ENCODE data around the gene HSD3B7.

DNA sequence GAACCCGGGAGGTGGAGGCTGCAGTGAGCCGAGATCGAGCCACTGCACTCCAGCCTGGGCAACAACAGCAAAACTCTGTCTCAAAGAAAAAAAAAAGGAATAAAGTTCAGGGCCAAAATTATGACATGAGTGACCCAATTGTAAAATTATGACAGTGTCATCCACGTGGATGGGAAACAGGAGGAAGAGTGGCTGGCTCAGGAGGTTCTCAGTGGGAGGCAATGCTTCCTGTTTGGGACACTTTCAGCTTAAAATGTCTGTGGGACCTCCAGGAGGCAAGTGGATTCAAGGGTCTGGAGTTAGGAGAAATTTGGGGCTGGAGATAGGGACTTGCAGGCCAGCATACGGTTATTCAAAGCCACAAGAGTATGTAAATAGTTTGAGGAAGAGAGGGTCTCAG is 40.3 kb downstream of the HSD3B7 start:
- TF ChIP-seq ZNF24 (IDR thresholded peaks at IDR 0.05), result no peak
- TF ChIP-seq CREB1 (IDR thresholded peaks at IDR 0.05; ENCODE audit: low read depth), result no peak
- TF ChIP-seq, protein P1, sequence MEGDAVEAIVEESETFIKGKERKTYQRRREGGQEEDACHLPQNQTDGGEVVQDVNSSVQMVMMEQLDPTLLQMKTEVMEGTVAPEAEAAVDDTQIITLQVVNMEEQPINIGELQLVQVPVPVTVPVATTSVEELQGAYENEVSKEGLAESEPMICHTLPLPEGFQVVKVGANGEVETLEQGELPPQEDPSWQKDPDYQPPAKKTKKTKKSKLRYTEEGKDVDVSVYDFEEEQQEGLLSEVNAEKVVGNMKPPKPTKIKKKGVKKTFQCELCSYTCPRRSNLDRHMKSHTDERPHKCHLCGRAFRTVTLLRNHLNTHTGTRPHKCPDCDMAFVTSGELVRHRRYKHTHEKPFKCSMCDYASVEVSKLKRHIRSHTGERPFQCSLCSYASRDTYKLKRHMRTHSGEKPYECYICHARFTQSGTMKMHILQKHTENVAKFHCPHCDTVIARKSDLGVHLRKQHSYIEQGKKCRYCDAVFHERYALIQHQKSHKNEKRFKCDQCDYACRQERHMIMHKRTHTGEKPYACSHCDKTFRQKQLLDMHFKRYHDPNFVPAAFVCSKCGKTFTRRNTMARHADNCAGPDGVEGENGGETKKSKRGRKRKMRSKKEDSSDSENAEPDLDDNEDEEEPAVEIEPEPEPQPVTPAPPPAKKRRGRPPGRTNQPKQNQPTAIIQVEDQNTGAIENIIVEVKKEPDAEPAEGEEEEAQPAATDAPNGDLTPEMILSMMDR (IDR thresholded peaks at IDR 0.05 in 2 of 3, conservative IDR thresholded peaks at IDR 0.05 in 1 of 3; ENCODE audit: control insufficient read depth in 2 of 3, extremely low read depth in 1 of 3, insufficient read depth in 1 of 3, low read depth in 3 of 3, low read length in 3 of 3), result no peak
